ENCODE results near the gene MRPS22. TPM values are rescaled to one million over a fixed set of nuclear protein-coding genes. Genes with fewer than 3 reads are reported as not detected.
"Not testable (repeated sequence)": the region's sequence is repeated elsewhere in the genome, so short reads cannot be mapped to it uniquely, and the experiment has no call there.

Gene MRPS22
- total and polyA plus RNA-seq, 2 experiments from 2014 or later: 63.4 to 89.2 TPM

DNA sequence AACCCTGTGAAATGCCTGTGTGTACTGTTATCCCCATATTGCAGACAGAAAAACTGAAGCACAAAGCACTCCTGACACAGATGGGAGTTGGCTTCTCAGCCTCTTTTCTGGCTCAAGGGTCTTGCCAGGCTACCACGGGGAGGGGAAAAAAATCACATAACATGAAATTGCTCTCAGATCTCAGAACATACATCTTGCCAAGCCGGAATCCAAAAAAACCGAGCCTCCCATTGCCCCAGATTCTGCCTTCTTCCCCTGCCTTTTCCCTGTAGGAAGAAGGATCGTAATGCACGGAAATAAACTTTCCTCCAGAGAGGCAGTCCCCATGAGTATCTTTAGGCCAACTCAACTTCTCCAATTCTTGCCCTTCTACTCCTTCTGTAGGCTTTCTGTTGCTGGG is 16.6 kb upstream of the MRPS22 start:
- Histone ChIP-seq H3K9me3 (ENCODE audit: low read depth) (no peaks in the 10 kb centered on the region), H3K4me3 (no peak overlapping the region), H3K36me3 (no peaks in the 10 kb centered on the region), H3K4me1 (ENCODE audit: low read depth) (no peaks in the 10 kb centered on the region), H3K27ac (no peak overlapping the region), H3K27me3 (peaks cover 54% of the 10 kb centered on the region)
- TF ChIP-seq, protein P1, sequence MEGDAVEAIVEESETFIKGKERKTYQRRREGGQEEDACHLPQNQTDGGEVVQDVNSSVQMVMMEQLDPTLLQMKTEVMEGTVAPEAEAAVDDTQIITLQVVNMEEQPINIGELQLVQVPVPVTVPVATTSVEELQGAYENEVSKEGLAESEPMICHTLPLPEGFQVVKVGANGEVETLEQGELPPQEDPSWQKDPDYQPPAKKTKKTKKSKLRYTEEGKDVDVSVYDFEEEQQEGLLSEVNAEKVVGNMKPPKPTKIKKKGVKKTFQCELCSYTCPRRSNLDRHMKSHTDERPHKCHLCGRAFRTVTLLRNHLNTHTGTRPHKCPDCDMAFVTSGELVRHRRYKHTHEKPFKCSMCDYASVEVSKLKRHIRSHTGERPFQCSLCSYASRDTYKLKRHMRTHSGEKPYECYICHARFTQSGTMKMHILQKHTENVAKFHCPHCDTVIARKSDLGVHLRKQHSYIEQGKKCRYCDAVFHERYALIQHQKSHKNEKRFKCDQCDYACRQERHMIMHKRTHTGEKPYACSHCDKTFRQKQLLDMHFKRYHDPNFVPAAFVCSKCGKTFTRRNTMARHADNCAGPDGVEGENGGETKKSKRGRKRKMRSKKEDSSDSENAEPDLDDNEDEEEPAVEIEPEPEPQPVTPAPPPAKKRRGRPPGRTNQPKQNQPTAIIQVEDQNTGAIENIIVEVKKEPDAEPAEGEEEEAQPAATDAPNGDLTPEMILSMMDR (IDR thresholded peaks at IDR 0.05; ENCODE audit: low read depth, low read length): no peak
- DNase-seq (ENCODE audit: low read depth in 1 of 2, low spot score in 1 of 2): no peak

DNA sequence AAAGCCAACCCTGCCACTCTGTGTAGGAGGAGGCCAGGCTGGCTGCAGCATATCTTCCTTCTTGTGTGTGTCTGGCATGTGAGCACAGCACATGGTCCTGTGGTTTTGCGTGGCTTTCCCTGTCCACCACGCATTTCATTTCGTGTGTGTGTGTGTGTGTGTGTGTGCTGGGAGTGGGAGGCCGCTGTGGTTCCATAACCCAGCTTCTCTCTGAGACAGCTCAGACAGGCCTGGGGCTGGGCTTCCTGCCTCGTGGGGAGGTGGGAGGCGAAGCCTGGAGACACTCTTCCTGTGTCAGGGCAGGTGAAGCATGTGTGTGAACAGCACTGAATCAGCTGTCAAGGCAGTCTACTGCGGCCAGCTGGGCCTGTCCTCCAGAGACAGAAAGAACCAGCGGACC is 16.0 kb upstream of the MRPS22 start:
- Histone ChIP-seq H3K27ac (no peak overlapping the region), H3K4me3 (no peak overlapping the region), H3K36me3 (no peaks in the 10 kb centered on the region), H3K9me3 (ENCODE audit: low read depth) (no peaks in the 10 kb centered on the region), H3K27me3 (peaks cover 58% of the 10 kb centered on the region), H3K4me1 (ENCODE audit: low read depth) (no peaks in the 10 kb centered on the region)
- TF ChIP-seq, protein P1 (IDR thresholded peaks at IDR 0.05; ENCODE audit: low read depth, low read length): no peak
- DNase-seq (ENCODE audit: low read depth in 1 of 2, low spot score in 1 of 2): no peak

DNA sequence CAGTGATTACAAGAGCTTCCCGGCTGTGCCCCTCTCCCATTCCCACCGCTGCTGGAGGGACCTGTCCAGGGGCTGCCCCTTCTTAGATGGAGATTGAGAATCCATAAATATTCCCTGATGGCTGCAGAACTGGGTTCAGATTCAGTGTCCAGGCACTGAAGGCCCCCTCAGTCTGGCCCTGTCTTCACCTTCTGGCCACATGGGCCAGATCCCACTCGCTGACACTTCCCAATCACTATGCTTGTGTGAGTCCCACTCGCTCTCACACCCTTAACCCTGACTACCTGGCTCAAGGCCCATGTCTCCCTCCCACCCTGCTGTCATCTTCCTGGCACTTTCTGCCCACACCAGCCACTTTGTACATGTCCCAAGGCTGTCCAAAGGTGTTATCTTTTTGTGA is 15.5 kb upstream of the MRPS22 start:
- peaks cover 56% of the 10 kb centered on the region for H3K27me3 ChIP-seq
- TF ChIP-seq, protein P1 (IDR thresholded peaks at IDR 0.05; ENCODE audit: low read depth, low read length): no peak

DNA sequence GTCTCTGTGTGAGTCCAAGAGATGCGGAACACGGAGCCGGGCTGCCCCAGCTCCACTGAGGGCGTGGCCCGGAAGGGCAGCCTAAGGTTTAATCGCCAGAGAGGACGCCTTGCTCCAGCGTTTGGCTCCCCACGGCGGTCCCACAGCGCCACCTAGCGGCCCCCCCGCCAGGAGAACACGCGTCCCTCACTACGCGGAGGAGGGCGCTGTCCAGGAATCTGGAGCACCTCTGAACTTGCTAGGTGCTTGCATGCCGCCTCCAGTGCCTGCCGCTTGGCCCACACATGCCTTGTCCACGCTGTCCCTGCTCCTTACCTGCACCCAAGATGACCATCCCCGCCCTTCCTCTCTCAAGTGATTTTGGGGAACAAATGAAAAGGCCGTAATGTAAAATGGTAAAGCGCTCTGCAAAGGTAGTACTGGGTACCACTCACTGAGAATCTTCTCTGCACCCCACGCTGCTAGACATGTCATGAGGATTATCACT is 14.4 kb upstream of the MRPS22 start:
- Histone ChIP-seq H3K27ac (no peak overlapping the region), H3K27me3 (peaks cover 56% of the 10 kb centered on the region), H3K36me3 (no peaks in the 10 kb centered on the region), H3K4me3 (no peak overlapping the region), H3K9me3 (ENCODE audit: low read depth) (no peaks in the 10 kb centered on the region), H3K4me1 (ENCODE audit: low read depth) (no peaks in the 10 kb centered on the region)
- TF ChIP-seq, protein P1 (IDR thresholded peaks at IDR 0.05; ENCODE audit: low read depth, low read length): peak; percentile 100
- peak; percentile 88 to 93 for DNase-seq (ENCODE audit: low read depth in 1 of 2, low spot score in 1 of 2)

More for the DNA sequence above, 15.5 kb upstream of the MRPS22 start:
- H3K4me1 ChIP-seq (ENCODE audit: low read depth): no peaks in the 10 kb centered on the region
- no peaks in the 10 kb centered on the region for H3K36me3 ChIP-seq
- no peak overlapping the region for H3K27ac ChIP-seq
- DNase-seq (ENCODE audit: low read depth in 1 of 2, low spot score in 1 of 2): no peak
- H3K4me3 ChIP-seq: no peak overlapping the region
- no peaks in the 10 kb centered on the region for H3K9me3 ChIP-seq (ENCODE audit: low read depth)

DNA sequence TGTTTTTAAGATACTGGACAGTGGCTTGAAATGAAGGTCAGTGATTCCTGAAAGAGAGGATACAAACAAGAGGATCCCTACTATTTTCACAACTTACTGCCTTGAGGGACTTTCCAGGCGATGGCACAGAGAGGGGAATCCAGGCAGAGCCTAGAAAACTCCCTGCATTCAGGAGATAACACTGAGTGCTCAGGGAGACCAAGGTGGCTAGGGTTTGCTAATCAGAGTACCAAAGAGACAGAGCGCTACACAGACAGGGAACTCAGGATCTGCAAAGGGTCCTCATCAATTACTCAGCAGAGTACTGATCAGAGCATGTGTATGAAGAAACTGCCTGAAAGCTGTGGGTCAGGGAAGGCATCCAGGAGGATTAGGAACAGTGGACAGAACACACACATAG is 11.7 kb upstream of the MRPS22 start:
- H3K4me1 ChIP-seq (ENCODE audit: low read depth): no peaks in the 10 kb centered on the region
- no peaks in the 10 kb centered on the region for H3K9me3 ChIP-seq (ENCODE audit: low read depth)
- H3K36me3 ChIP-seq: no peaks in the 10 kb centered on the region
- no peak for DNase-seq (ENCODE audit: low read depth in 1 of 2, low spot score in 1 of 2)
- H3K27ac ChIP-seq: no peak overlapping the region
- peaks cover 53% of the 10 kb centered on the region for H3K27me3 ChIP-seq
- H3K4me3 ChIP-seq: no peak overlapping the region
- TF ChIP-seq, protein P1 (IDR thresholded peaks at IDR 0.05; ENCODE audit: low read depth, low read length): no peak

DNA sequence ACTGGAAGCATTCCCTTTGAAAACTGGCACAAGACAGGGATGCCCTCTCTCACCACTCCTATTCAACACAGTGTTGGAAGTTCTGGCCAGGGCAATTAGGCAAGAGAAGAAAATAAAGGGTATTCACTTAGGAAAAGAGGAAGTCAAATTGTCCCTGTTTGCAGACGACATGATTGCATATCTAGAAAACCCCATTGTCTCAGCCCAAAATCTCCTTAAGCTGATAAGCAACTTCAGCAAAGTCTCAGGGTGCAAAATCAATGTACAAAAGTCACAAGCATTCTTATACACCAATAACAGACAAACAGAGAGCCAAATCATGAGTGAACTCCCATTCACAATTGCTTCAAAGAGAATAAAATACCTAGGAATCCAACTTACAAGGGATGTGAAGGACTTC is 9.1 kb upstream of the MRPS22 start:
- not testable (repeated sequence) for H3K27ac ChIP-seq; H3K4me1 ChIP-seq (ENCODE audit: low read depth); DNase-seq (ENCODE audit: low read depth in 1 of 2, low spot score in 1 of 2); H3K4me3 ChIP-seq; H3K9me3 ChIP-seq (ENCODE audit: low read depth); H3K36me3 ChIP-seq
- peaks cover 66% of the 10 kb centered on the region for H3K27me3 ChIP-seq
